HCT116 (cell line): ENCODE measurements around the gene PXT1. TPM values are rescaled to one million over a fixed set of nuclear protein-coding genes. Genes with fewer than 3 reads are reported as not detected.

Experiments used
- ATAC-seq: fragments of 200-7000 bp; cut with Tn5 transposase; 2 replicates; pipeline ENCODE4 v1.9.1; 2020; ENCODE audit warnings: mild to moderate bottlenecking, moderate library complexity
- BruUV-seq: library from RNA; stranded (reverse); fragments of 400-500 nt; replicated peaks from 2 replicates; lab custom pipeline; 2021; lab: Mats Ljungman, UMichigan
- CTCF ChIA-PET: fragments of 300-600 bp; sonication (Branson Sonifier 250); formaldehyde crosslinking; loops from one replicate; lab custom pipeline; 2021; ENCODE audit warnings: antibody characterized with exemption; lab: Charles Lee
- POLR2A ChIA-PET: fragments of 300-600, 350-600 bp; sonication (Branson Sonifier 250); formaldehyde crosslinking; loops from one replicate; lab custom pipeline; 2021; ENCODE audit warnings: antibody characterized with exemption; lab: Charles Lee
- RAD21 ChIA-PET, 2 experiments: fragments of 300-600 bp; sonication (Branson Sonifier 250); formaldehyde crosslinking; loops; one replicate each; lab custom pipeline; 2023; ENCODE audit warnings: low total read pairs in 2 of 2; ENCODE audit not compliant: uncharacterized antibody in 2 of 2, unreplicated experiment in 2 of 2, low non-redundant PET in 1 of 2; lab: Charles Lee
- DNase-seq: peaks from one replicate; pipeline ENCODE4 v3.0.0-alpha.2; 2010; ENCODE audit warnings: low read depth, low spot score
- H2AFZ ChIP-seq: fragments of 200-600 bp; shearing (Covaris generic), sonication (generic); 2 replicates; pipeline ENCODE4 v1.6.1; 2017; ENCODE audit warnings: low read depth, mixed run types, mixed read lengths, antibody characterized with exemption, low read length; ENCODE audit not compliant: poor library complexity, severe bottlenecking
- H3K27ac ChIP-seq: 2 replicates; pipeline ENCODE4 v1.5.1; 2012; ENCODE audit warnings: low read depth, low read length
- H3K27me3 ChIP-seq: fragments of 200-600 bp; sonication (generic); 2 replicates; pipeline ENCODE4 v1.6.1; 2016; ENCODE audit warnings: mixed run types, low read length, mixed read lengths; ENCODE audit not compliant: insufficient read depth
- H3K36me3 ChIP-seq, 2 experiments: fragments of 200-500 bp in 1 of 2; fragments of 200-600 bp in 1 of 2; sonication (Bioruptor generic) in 1 of 2; sonication (generic) in 1 of 2; 2 replicates each; pipeline versions ENCODE4 v1.5.1 to v1.6.1; 2014 to 2016; ENCODE audit warnings: low read length in 2 of 2, inconsistent platforms in 1 of 2, mixed read lengths in 1 of 2, mixed run types in 1 of 2; ENCODE audit not compliant: insufficient read depth in 2 of 2, control insufficient read depth in 1 of 2
- H3K4me1 ChIP-seq, 2 experiments: fragments of 200-600 bp in 1 of 2; sonication (generic) in 1 of 2; 2 replicates each; pipeline versions ENCODE4 v1.5.1 to v1.6.1; 2012 to 2017; ENCODE audit warnings: low read length in 2 of 2, inconsistent platforms in 1 of 2, mild to moderate bottlenecking in 1 of 2, mixed read lengths in 1 of 2, mixed run types in 1 of 2, moderate library complexity in 1 of 2; ENCODE audit not compliant: insufficient read depth in 2 of 2, control insufficient read depth in 1 of 2
- H3K4me2 ChIP-seq: fragments of 200-600 bp; sonication (generic); 2 replicates; pipeline ENCODE4 v1.6.1; 2017; ENCODE audit warnings: mixed run types, low read length, mixed read lengths
- H3K4me3 ChIP-seq, 2 experiments: fragments of 200-600 bp in 1 of 2; sonication (generic) in 1 of 2; replicated peaks in 1 of 2; 2 replicates each; pipeline ENCODE4 v1.5.1; 2011 to 2016; ENCODE audit warnings: low read length in 2 of 2, control low read depth in 1 of 2, low read depth in 1 of 2, mild to moderate bottlenecking in 1 of 2, mixed read lengths in 1 of 2, mixed run types in 1 of 2
- H3K79me2 ChIP-seq: fragments of 200-600 bp; sonication (generic); 2 replicates; pipeline ENCODE4 v1.6.1; 2017; ENCODE audit warnings: mild to moderate bottlenecking, mixed run types, low read length, moderate library complexity, mixed read lengths; ENCODE audit not compliant: insufficient read depth
- H3K9ac ChIP-seq: fragments of 200-600 bp; sonication (generic); 2 replicates; pipeline ENCODE4 v1.6.1; 2016; ENCODE audit warnings: low read length, mixed read lengths
- H3K9me2 ChIP-seq: fragments of 200-600 bp; sonication (generic), shearing (Covaris generic); 2 replicates; pipeline ENCODE4 v1.6.1; 2017; ENCODE audit warnings: mixed run types, mild to moderate bottlenecking, moderate library complexity; ENCODE audit not compliant: insufficient read depth
- H3K9me3 ChIP-seq, 2 experiments: fragments of 200-500 bp in 1 of 2; fragments of 200-600 bp in 1 of 2; sonication (Bioruptor generic) in 1 of 2; sonication (generic) in 1 of 2; 2 replicates each; pipeline ENCODE4 v1.6.1; 2014 to 2017; ENCODE audit warnings: low read length in 2 of 2, mixed read lengths in 2 of 2, inconsistent platforms in 1 of 2, low read depth in 1 of 2, mild to moderate bottlenecking in 1 of 2, mixed run types in 1 of 2, moderate library complexity in 1 of 2; ENCODE audit not compliant: control insufficient read depth in 1 of 2, insufficient read depth in 1 of 2
- H4K20me1 ChIP-seq: fragments of 200-600 bp; sonication (generic), shearing (Covaris generic); 2 replicates; pipeline ENCODE4 v1.6.1; 2017; ENCODE audit warnings: mixed run types, mild to moderate bottlenecking, moderate library complexity; ENCODE audit not compliant: insufficient read depth
- ATF3 ChIP-seq: IDR thresholded peaks from 2 replicates; pipeline ENCODE4 v1.6.1; 2012
- CBX3 ChIP-seq: IDR thresholded peaks from 2 replicates; pipeline ENCODE4 v1.6.1; 2012; ENCODE audit warnings: low read depth
- CEBPB ChIP-seq: IDR thresholded peaks from 2 replicates; pipeline ENCODE4 v1.6.1; 2012; ENCODE audit warnings: low read depth
- CTCF ChIP-seq, 3 experiments: fragments of 200-600 bp in 1 of 3; sonication (generic) in 1 of 3; IDR thresholded peaks in 2 of 3; conservative IDR thresholded peaks in 1 of 3; 2 replicates each; pipeline ENCODE4 v1.5.1; 2012 to 2017; ENCODE audit warnings: low read depth in 2 of 3, low read length in 2 of 3, antibody characterized with exemption in 1 of 3, borderline replicate concordance in 1 of 3, control low read depth in 1 of 3, mild to moderate bottlenecking in 1 of 3, mixed read lengths in 1 of 3, mixed run types in 1 of 3, moderate library complexity in 1 of 3; ENCODE audit not compliant: insufficient read depth in 1 of 3
- EGR1 ChIP-seq: IDR thresholded peaks from 2 replicates; pipeline ENCODE4 v1.6.1; 2012; ENCODE audit warnings: low read depth
- ELF1 ChIP-seq: IDR thresholded peaks from 2 replicates; pipeline ENCODE4 v1.6.1; 2012; ENCODE audit warnings: low read depth, borderline replicate concordance
- EZH2phosphoT487 ChIP-seq: fragments of 200-600 bp; IDR thresholded peaks from 2 replicates; pipeline ENCODE4 v1.6.1; 2018; ENCODE audit warnings: antibody characterized with exemption, borderline replicate concordance
- MAX ChIP-seq: IDR thresholded peaks from 2 replicates; pipeline ENCODE4 v1.6.1; 2012
- POLR2A ChIP-seq: IDR thresholded peaks from 2 replicates; pipeline ENCODE4 v1.7.0; 2011; ENCODE audit warnings: borderline replicate concordance; ENCODE audit not compliant: insufficient read depth, insufficient read length; ENCODE audit errors: extremely low read depth
- POLR2AphosphoS5 ChIP-seq: IDR thresholded peaks from 2 replicates; pipeline ENCODE4 v1.6.1; 2011; ENCODE audit warnings: mild to moderate bottlenecking, low read depth, low read length, moderate library complexity
- RAD21 ChIP-seq: IDR thresholded peaks from 2 replicates; pipeline ENCODE4 v1.6.1; 2012; ENCODE audit warnings: low read depth, mild to moderate bottlenecking
- SIN3A ChIP-seq: IDR thresholded peaks from 2 replicates; pipeline ENCODE4 v1.6.1; 2012; ENCODE audit warnings: low read depth
- SP1 ChIP-seq: IDR thresholded peaks from 2 replicates; pipeline ENCODE4 v1.6.1; 2012; ENCODE audit warnings: low read depth
- SRF ChIP-seq: IDR thresholded peaks from 2 replicates; pipeline ENCODE4 v1.6.1; 2012; ENCODE audit warnings: low read depth
- TCF7L2 ChIP-seq: IDR thresholded peaks from 2 replicates; pipeline ENCODE4 v1.7.0; 2011; ENCODE audit warnings: borderline replicate concordance, inconsistent platforms; ENCODE audit not compliant: insufficient read depth, insufficient read length; ENCODE audit errors: extremely low read depth
- YY1 ChIP-seq: IDR thresholded peaks from 2 replicates; pipeline ENCODE4 v1.6.1; 2011; ENCODE audit warnings: low read length, low read depth, moderate library complexity, mild to moderate bottlenecking; ENCODE audit not compliant: insufficient replicate concordance; ENCODE audit errors: extremely low read depth
- ZBTB33 ChIP-seq: IDR thresholded peaks from 2 replicates; pipeline ENCODE4 v1.6.1; 2011; ENCODE audit warnings: mild to moderate bottlenecking, low read length, moderate library complexity; ENCODE audit not compliant: insufficient replicate concordance; ENCODE audit errors: extremely low read depth
- ZFX ChIP-seq: fragments of 450-650 bp; IDR thresholded peaks from 2 replicates; pipeline ENCODE4 v1.6.1; 2017
- intact Hi-C: fragments of 100-400 bp; cut with micrococcal nuclease; formaldehyde crosslinking; loops from 2 replicates; pipeline ENCODE4 v1.10.0; 2022
- total RNA-seq: library from RNA; stranded (reverse); gene quantifications from one replicate; pipeline ENCODE4 v1.2.1, GENCODE V29; 2021; ENCODE audit not compliant: unreplicated experiment
- TF ChIP-seq, protein P1 (sequence below): IDR thresholded peaks from 2 replicates; pipeline ENCODE4 v1.6.1; 2012; ENCODE audit warnings: low read depth

Gene PXT1
- total RNA-seq, 1 experiment from 2014 or later = 0.17 TPM

DNA sequence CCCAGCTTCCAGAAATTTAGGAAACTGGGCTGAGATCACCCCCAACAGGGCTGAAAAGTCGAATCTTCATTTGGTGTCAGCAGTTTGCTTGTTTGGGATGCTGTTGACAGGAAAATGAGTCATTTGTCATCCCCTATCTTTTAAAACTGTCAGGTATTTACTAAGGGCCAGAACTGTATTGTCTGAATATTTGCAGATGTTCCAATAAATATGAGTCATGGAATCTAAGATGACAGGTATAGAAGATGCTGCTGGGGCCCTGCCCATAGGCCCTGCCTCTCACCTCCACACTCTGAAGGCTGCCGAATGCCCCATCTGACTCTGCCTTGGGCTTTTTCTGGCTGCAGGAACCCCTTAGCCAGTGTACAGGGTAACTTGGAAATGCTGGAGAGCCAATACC, 59.0 kb downstream of the PXT1 start:
- no peaks in the 10 kb centered on the region for H3K9me3 ChIP-seq
- peaks cover 0 to 20% of the 10 kb centered on the region in 2 experiments; a peak in 2 of 4 replicates for H3K4me1 ChIP-seq
- no TSS peak for BruUV-seq
- ChIA-PET RAD21 (no interaction called here), CTCF (no interaction called here), POLR2A (interaction anchor here (0.6 kb wide), 1 partner anchor 62 kb away, joined by 4 read pairs; no protein-coding TSS in a partner anchor)
- no peaks in the 10 kb centered on the region for H3K9me2 ChIP-seq
- no peak overlapping the region for H2AFZ ChIP-seq
- TF ChIP-seq EZH2phosphoT487 = no peak
- no peak for TF ChIP-seq POLR2AphosphoS5
- TF ChIP-seq SRF = no peak
- no peak for TF ChIP-seq ELF1
- TF ChIP-seq, protein P1, sequence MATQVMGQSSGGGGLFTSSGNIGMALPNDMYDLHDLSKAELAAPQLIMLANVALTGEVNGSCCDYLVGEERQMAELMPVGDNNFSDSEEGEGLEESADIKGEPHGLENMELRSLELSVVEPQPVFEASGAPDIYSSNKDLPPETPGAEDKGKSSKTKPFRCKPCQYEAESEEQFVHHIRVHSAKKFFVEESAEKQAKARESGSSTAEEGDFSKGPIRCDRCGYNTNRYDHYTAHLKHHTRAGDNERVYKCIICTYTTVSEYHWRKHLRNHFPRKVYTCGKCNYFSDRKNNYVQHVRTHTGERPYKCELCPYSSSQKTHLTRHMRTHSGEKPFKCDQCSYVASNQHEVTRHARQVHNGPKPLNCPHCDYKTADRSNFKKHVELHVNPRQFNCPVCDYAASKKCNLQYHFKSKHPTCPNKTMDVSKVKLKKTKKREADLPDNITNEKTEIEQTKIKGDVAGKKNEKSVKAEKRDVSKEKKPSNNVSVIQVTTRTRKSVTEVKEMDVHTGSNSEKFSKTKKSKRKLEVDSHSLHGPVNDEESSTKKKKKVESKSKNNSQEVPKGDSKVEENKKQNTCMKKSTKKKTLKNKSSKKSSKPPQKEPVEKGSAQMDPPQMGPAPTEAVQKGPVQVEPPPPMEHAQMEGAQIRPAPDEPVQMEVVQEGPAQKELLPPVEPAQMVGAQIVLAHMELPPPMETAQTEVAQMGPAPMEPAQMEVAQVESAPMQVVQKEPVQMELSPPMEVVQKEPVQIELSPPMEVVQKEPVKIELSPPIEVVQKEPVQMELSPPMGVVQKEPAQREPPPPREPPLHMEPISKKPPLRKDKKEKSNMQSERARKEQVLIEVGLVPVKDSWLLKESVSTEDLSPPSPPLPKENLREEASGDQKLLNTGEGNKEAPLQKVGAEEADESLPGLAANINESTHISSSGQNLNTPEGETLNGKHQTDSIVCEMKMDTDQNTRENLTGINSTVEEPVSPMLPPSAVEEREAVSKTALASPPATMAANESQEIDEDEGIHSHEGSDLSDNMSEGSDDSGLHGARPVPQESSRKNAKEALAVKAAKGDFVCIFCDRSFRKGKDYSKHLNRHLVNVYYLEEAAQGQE = no peak
- no peak for TF ChIP-seq CEBPB
- TF ChIP-seq SP1 = no peak
- no peak for TF ChIP-seq CBX3
- TF ChIP-seq ZBTB33 = no peak
- TF ChIP-seq EGR1 = no peak
- no peak for TF ChIP-seq ATF3
- no peak for TF ChIP-seq ZFX
- no peak for TF ChIP-seq YY1
- TF ChIP-seq RAD21 = no peak
- no peak for TF ChIP-seq CTCF (IDR thresholded peaks at IDR 0.05 in 2 of 3, conservative IDR thresholded peaks at IDR 0.05 in 1 of 3; ENCODE audit: borderline replicate concordance in 1 of 3, insufficient read depth in 1 of 3, low read depth in 2 of 3, low read length in 2 of 3)
- TF ChIP-seq MAX = no peak
- no peak for TF ChIP-seq SIN3A
- TF ChIP-seq TCF7L2 = no peak
- no peak for TF ChIP-seq POLR2A
- TF ChIP-seq, all 23 proteins: peak for 0
- ATAC-seq (no peak), DNase-seq (no peak)
- intact Hi-C loops = no loop called here
- Histone ChIP-seq H3K4me3 (no peak overlapping the region), H4K20me1 (no peaks in the 10 kb centered on the region), H3K27me3 (no peaks in the 10 kb centered on the region), H3K4me2 (no peak overlapping the region), H3K27ac (no peak overlapping the region), H3K9ac (no peak overlapping the region), H3K79me2 (no peaks in the 10 kb centered on the region), H3K36me3 (no peaks in the 10 kb centered on the region)
